ENCODE results near the gene SSTR1.

DNA sequence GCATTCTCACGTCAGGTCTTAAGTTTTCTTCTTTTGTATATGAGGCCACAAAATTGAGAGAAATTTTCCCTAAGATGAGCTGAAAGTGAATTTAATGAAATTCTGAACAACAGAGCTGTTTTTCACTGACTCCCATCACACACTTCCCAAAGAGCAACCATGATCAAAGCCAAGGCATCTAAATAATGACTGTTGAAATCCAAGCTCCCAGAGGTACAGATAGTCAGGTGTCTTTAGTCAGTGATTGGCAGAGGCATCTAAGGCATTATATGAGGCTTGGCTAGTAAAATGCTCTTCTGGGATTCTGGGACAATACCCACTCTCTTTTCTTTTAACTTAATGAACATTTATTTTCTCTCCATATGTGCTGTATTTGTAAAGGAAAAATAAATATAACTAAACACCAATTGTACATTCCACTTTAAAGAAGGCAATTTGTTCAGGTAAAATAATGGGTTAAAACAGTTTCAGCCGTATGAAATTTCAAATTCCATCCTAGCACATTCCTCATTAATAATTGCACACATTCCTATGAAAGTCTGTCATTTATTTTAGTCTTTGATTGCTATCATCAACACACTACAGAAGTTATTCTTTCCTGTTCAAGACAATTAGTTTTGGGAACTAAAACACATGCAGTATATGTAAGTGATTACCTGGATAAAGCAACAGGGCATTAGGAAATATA, 871 bp upstream of the SSTR1 start:
- TF ChIP-seq, protein P1, sequence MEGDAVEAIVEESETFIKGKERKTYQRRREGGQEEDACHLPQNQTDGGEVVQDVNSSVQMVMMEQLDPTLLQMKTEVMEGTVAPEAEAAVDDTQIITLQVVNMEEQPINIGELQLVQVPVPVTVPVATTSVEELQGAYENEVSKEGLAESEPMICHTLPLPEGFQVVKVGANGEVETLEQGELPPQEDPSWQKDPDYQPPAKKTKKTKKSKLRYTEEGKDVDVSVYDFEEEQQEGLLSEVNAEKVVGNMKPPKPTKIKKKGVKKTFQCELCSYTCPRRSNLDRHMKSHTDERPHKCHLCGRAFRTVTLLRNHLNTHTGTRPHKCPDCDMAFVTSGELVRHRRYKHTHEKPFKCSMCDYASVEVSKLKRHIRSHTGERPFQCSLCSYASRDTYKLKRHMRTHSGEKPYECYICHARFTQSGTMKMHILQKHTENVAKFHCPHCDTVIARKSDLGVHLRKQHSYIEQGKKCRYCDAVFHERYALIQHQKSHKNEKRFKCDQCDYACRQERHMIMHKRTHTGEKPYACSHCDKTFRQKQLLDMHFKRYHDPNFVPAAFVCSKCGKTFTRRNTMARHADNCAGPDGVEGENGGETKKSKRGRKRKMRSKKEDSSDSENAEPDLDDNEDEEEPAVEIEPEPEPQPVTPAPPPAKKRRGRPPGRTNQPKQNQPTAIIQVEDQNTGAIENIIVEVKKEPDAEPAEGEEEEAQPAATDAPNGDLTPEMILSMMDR (IDR thresholded peaks at IDR 0.05 in 4 of 5, conservative IDR thresholded peaks at IDR 0.05 in 1 of 5), result no peak
- no peak for TF ChIP-seq POLR2A (IDR thresholded peaks at IDR 0.05)

Measured in gastrocnemius medialis (tissue), 4 donors.